Stomach smooth muscle (tissue), 2 donors: ENCODE measurements around the gene PPP3CA.

Experiments
- H3K27ac ChIP-seq: one replicate; pipeline ENCODE4 v1.7.0; 2013; ENCODE audit warnings: mild to moderate bottlenecking, low read length, inconsistent platforms
- H3K27me3 ChIP-seq, 2 donors: one replicate each; pipeline ENCODE4 v1.7.0; 2013; ENCODE audit warnings: low read length in 2 of 2; ENCODE audit not compliant: insufficient read depth in 2 of 2, control insufficient read depth in 1 of 2
- H3K36me3 ChIP-seq, 2 donors: one replicate each; pipeline ENCODE4 v1.7.0; 2013; ENCODE audit warnings: low read length in 2 of 2; ENCODE audit not compliant: control insufficient read depth in 2 of 2, insufficient read depth in 2 of 2
- H3K4me1 ChIP-seq: one replicate; pipeline ENCODE4 v1.7.0; 2013; ENCODE audit warnings: low read length; ENCODE audit not compliant: control insufficient read depth, insufficient read depth
- H3K4me3 ChIP-seq, 2 donors: one replicate each; pipeline ENCODE4 v1.7.0; 2013; ENCODE audit warnings: low read length in 2 of 2
- H3K9ac ChIP-seq, 2 donors: one replicate each; pipeline ENCODE4 v1.7.0; 2013; ENCODE audit warnings: low read length in 2 of 2, mild to moderate bottlenecking in 1 of 2
- H3K9me3 ChIP-seq, 2 donors: one replicate each; pipeline ENCODE4 v1.7.0; 2013; ENCODE audit warnings: low read length in 2 of 2; ENCODE audit not compliant: control insufficient read depth in 2 of 2
- donor health status: healthy.
- donor health status: Pancreatic carcinoma.

Gene PPP3CA

DNA sequence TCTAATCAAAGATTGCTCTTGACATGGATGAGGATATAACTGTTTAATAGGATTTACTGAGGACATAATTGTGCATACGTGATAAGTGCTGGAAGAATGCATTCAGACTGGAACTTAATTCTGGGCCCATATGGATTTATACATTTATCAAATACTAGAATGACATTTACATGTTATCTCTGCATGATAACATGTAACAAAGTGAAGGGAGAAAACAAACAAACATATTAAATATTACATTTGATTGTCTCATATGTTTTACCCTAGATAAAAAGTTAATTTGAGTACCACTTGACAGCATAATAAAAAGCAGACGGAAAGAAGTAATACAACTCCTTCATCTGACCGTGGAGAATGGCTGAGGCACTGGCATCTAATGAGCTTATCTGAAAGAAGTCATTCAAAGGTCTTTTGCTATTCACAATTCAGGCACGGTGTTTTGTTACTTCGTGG, 297.8 kb downstream of the PPP3CA start:
- Histone ChIP-seq H3K4me1 (no peaks in the 10 kb centered on the region), H3K27ac (no peak overlapping the region), H3K4me3 (no peak overlapping the region), H3K9me3 (no peaks in the 10 kb centered on the region), H3K9ac (no peak overlapping the region), H3K27me3 (no peaks in the 10 kb centered on the region), H3K36me3 (no peaks in the 10 kb centered on the region)

- Histone ChIP-seq H3K27me3 (no peaks in the 10 kb centered on the region), H3K9me3 (no peaks in the 10 kb centered on the region), H3K9ac (no peak overlapping the region), H3K36me3 (no peaks in the 10 kb centered on the region), H3K27ac (no peak overlapping the region), H3K4me1 (no peaks in the 10 kb centered on the region), H3K4me3 (no peak overlapping the region)
Observed at GRCh38 chr4:101044766-101045165, 302.6 kb downstream of the PPP3CA start.

- Histone ChIP-seq H3K36me3 (no peaks in the 10 kb centered on the region), H3K9ac (no peak overlapping the region), H3K27ac (no peak overlapping the region), H3K27me3 (no peaks in the 10 kb centered on the region), H3K9me3 (no peaks in the 10 kb centered on the region), H3K4me3 (no peak overlapping the region), H3K4me1 (no peaks in the 10 kb centered on the region)
Observed at GRCh38 chr4:101042847-101043246, 304.5 kb downstream of the PPP3CA start.

GRCh38 chr4:101040776-101041175, 306.6 kb downstream of the PPP3CA start:
- H3K27ac ChIP-seq: no peak overlapping the region
- H3K36me3 ChIP-seq: no peaks in the 10 kb centered on the region
- no peak overlapping the region for H3K4me3 ChIP-seq
- H3K9ac ChIP-seq: no peak overlapping the region
- H3K9me3 ChIP-seq: no peaks in the 10 kb centered on the region
- no peaks in the 10 kb centered on the region for H3K27me3 ChIP-seq
- no peaks in the 10 kb centered on the region for H3K4me1 ChIP-seq

DNA sequence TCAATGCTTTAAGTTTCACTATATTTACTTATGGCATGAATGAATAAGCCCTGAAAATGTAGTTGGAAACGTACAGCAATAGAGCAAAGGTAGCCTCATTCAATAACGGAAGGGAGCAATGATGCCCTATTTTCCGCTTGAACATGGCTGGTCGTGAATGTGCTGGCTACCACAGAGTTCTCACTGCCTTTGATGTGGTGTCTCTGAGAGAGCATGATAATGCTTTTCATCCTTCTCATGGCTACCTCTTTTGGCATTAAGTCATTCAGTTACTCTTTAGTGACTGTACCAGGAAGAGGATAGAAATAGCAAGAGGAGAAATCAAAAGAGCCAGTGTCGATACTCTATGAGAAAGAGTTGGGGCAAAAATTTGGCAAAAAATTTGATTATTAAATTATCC, 308.0 kb downstream of the PPP3CA start:
- Histone ChIP-seq H3K4me1 (no peaks in the 10 kb centered on the region), H3K9me3 (no peaks in the 10 kb centered on the region), H3K36me3 (no peaks in the 10 kb centered on the region), H3K27me3 (no peaks in the 10 kb centered on the region), H3K9ac (no peak overlapping the region), H3K27ac (no peak overlapping the region), H3K4me3 (no peak overlapping the region)

DNA sequence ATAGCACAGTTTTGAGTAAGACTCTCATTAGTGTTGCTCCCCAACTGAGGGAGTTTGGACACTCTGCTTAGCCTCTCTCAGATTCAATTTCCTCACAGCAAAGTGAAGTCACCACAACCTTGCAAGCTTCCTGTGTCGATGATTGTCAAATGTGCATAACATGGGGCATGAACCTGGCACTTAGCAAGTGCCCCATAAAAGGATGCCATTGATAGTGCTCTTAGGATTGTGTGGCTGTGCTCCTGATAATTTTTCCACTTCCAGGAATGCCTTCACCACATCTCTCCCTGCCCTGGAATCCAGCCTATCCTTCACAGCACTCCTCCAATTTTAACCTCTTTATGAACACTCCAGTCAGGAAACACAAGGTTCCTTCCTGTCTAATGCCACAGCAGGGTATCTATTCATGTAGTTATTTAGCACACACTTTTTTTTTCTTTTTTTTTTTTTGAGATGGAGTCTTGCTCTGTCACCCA, 309.4 kb downstream of the PPP3CA start:
- no peak overlapping the region for H3K4me3 ChIP-seq
- H3K27me3 ChIP-seq: no peaks in the 10 kb centered on the region

GRCh38 chr4:101037249-101037648, 310.1 kb downstream of the PPP3CA start:
- H3K36me3 ChIP-seq: no peaks in the 10 kb centered on the region
- H3K27me3 ChIP-seq: no peaks in the 10 kb centered on the region
- no peak overlapping the region for H3K9ac ChIP-seq
- H3K4me3 ChIP-seq: no peak overlapping the region
- H3K4me1 ChIP-seq: no peaks in the 10 kb centered on the region
- no peaks in the 10 kb centered on the region for H3K9me3 ChIP-seq
- H3K27ac ChIP-seq: no peak overlapping the region

More for the DNA sequence above, 309.4 kb downstream of the PPP3CA start:
- no peaks in the 10 kb centered on the region for H3K9me3 ChIP-seq
- H3K36me3 ChIP-seq: no peaks in the 10 kb centered on the region
- no peaks in the 10 kb centered on the region for H3K4me1 ChIP-seq
- no peak overlapping the region for H3K27ac ChIP-seq
- H3K9ac ChIP-seq: no peak overlapping the region

DNA sequence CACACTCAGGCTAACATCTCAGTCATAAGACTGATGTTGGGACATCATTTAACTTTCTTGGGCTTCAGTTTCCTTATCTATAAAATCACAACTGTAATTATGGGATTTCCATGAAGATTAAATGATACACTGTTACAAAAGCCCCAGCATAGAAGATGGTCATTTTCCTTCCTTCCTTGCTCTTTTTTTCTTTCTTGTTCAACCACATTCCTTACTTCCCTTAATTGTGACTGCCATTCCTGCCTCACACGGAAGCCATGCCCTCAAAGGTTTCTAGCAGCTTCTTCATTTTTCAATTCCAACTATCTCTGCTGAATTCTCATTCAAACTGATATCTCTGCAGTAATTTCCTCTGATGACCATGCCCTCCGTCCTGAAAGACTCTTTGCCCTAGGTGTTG, 311.8 kb downstream of the PPP3CA start:
- no peak overlapping the region for H3K27ac ChIP-seq
- no peak overlapping the region for H3K9ac ChIP-seq
- no peaks in the 10 kb centered on the region for H3K9me3 ChIP-seq
- no peaks in the 10 kb centered on the region for H3K4me1 ChIP-seq
- peaks cover 0 to under 1% of the 10 kb centered on the region in 2 donors for H3K36me3 ChIP-seq
- H3K4me3 ChIP-seq: no peak overlapping the region
- no peaks in the 10 kb centered on the region for H3K27me3 ChIP-seq

DNA sequence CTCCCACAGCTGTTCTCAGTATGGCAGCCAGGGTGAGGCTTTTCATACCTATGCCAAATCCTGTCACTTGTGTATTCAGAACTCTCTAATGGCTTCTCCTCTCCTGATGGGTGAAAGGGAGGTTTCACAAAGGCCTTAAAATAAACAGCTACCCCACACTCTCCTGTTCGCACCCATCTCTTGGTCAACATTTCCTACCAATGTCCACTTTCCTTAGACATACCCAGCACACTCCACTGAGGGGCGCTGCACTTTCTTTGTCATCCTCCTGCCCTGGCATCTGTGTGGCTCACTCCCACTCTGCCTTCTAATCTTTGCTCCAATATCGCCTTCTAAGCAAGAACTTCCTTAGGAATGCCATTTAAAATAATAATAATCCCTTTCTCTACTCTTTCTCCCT, 313.3 kb downstream of the PPP3CA start:
- Histone ChIP-seq H3K9ac (no peak overlapping the region), H3K9me3 (no peaks in the 10 kb centered on the region), H3K4me1 (no peaks in the 10 kb centered on the region), H3K4me3 (no peak overlapping the region), H3K27ac (no peak overlapping the region), H3K36me3 (peaks cover 0 to 3% of the 10 kb centered on the region in 2 donors), H3K27me3 (no peaks in the 10 kb centered on the region)

GRCh38 chr4:101032541-101032940, 314.8 kb downstream of the PPP3CA start:
- Histone ChIP-seq H3K27me3 (no peaks in the 10 kb centered on the region), H3K9ac (no peak overlapping the region), H3K4me1 (no peaks in the 10 kb centered on the region), H3K9me3 (no peaks in the 10 kb centered on the region), H3K4me3 (no peak overlapping the region), H3K36me3 (peaks cover 0 to 3% of the 10 kb centered on the region in 2 donors), H3K27ac (no peak overlapping the region)

DNA sequence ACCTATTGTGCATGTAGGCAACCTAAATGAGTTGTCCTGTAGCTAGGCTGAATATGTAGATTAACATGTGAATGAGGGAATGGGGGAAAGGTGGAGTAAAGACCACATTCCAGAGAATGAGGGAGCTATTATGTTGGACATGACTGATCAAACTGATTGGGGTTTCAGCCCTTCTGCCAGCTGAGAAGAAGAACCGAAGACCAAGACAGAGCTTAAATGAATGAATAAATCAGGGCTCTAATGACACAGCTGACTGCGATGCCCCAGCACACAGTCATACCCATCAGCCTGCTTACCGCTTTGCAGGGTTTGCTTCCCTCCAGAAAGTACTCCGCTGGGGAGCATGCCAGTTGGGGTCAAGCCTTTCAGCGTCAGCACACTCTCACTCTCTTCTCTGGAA, 315.4 kb downstream of the PPP3CA start:
- no peaks in the 10 kb centered on the region for H3K27me3 ChIP-seq
- no peaks in the 10 kb centered on the region for H3K4me1 ChIP-seq
- H3K4me3 ChIP-seq: no peak overlapping the region
- H3K9me3 ChIP-seq: no peaks in the 10 kb centered on the region
- no peak overlapping the region for H3K27ac ChIP-seq
- H3K36me3 ChIP-seq: peaks cover 0 to 3% of the 10 kb centered on the region in 2 donors
- no peak overlapping the region for H3K9ac ChIP-seq
